Measurements from ENCODE around the gene IRF8.
"Not testable (repeated sequence)": the region's sequence is repeated elsewhere in the genome, so short reads cannot be mapped to it uniquely, and the experiment has no call there.

The IRF8 gene

DNA sequence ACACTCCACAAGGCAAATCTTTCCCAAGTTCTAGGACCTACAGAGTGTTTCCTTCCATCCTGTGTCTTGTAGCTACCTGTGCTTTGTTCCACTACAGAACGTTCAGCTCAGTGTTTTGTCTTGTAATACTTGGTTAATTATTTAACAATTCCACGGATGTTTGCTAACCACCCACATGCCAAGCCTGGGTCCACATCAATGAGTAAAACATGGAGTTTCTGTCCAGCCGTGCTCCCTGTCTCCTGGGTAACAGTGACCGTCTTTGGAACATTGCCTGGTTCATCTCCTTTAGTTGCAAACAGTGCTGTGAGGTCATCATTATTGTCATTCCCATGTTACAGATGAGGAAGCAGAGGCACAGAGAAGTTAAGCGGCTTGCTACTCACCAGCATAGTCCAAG lies 41.3 kb downstream of the IRF8 start:
- no peak for DNase-seq

DNA sequence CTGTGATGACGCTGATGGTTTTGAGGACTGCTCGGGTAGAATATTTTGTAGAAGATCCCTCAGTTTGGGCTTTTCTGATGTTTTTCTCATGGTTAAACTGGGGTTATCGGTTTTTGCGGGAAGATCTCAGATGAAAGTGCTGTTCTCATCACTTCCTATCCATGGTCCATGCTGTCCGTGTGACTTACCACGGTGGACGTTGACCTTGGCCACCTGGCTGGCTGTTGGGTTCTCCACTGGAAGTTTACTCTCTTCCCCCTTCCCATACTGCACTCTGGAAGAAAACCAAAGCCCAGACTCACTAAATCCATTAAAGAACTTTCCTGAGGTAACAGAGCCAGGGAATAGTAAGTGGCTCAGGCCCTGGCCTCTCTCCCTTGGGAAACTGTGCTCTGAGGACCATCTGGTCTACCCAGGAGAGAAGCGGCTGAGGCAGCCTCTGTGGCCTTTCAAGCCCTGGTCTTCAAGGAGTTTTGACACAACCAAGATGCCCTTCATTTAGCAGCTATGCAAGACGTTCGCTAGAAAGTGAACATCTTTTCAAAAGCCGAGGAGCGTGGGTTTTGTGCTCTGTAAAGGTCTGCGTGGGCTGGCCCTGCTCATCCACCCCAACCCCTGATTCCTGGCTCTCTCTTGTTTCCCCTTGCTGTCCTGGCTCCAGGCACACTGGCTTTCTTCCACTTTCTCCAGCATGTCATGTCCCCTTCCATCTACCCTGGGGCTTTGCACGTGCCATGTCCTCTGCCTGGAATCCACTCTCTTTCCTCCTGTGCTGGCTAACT lies 43.1 kb downstream of the IRF8 start:
- no peak for DNase-seq

DNA sequence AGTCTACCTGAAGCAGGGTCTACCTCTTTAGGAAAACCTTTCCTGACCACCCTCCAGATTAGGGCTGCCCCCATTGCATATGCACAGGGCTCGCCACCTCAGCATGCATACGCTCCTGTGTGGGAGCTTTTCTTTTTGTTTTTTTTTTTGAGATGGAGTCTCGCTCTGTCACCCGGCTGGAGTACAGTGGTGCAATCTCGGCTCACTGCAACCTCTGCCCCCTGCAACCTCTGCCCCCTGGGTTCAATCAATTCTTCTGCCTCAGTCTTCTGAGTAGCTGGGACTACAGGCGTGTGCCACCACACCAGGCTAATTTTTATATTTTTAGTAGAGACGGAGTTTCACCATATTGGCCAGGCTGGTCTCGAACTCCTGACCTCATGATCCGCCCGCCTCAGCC lies 43.7 kb downstream of the IRF8 start:
- not testable (repeated sequence) for DNase-seq

DNA sequence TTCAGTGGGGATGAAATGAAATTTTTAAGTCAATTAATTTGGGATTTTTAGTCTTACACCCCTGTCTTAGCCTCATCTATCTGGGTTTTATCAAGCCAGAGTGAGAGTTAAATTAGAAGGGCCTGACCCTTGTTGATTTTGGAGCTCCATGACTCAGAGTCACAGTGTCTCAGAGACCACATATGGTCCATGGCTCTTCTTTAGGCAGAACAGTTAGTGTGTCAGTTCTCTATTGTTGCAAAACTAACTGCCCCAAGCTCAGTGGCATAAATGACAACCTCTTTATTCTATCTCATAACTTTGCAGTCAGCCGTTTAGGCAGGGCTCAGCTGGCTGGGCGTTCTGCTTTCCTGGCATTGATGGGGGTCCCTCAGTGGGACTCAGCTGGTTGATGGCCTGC lies 44.7 kb downstream of the IRF8 start:
- no peak for DNase-seq

DNA sequence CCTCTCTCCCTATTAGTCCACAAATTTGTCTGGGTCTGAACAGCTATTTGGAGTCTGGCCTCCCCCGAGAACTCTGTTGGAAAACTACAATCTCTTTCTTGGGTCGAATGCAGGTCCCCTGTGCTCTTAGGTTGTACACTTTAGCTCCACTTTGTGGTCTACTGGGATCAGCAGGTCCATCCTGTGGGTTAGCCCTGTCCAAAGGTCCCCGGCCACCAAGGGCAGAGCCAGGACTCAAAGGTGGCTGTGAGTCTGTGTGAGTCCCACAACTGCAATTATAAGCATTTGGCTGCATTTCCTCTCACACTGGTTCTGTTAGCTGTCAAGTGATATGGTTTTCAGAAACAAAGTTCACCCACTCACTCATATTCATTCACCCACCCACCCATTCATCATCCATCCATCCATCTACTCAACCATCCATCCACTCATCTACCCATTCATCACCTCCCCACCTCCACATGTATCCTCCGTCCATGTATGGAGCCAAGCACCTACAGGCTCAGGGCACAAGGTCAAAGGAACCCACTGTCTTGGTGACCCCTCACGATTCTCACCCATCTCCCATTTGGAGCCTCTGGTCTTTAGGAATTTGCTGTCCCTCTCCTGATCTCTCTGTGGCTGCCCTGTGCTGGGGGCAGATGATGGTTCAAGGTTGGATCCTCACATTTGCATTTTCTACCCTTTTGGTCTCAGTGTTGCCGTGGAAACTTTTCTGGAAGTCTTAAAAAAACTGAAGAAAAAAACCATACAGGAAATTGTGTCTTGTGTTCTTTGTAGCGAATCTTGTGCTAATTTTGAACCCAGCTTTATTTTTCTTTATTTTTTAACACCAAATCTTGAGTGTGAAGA lies 45.8 kb downstream of the IRF8 start:
- DNase-seq: no peak

DNA sequence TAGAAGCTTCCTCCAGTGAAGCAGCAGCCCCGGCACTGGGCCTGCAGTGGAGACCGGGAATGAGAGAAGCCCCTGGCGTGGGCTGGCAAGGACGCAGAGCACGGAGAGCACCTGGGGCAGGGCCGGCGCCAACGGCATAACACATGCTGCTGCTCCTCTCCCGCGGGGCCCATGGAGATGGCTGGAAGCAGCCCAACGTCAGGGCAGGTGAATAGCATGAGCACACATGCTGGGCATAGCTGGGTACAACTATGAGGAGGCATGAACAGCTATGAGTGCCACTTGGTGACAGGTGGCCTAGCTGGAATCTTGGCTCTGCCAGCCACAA lies 46.4 kb downstream of the IRF8 start:
- DNase-seq: no peak

DNA sequence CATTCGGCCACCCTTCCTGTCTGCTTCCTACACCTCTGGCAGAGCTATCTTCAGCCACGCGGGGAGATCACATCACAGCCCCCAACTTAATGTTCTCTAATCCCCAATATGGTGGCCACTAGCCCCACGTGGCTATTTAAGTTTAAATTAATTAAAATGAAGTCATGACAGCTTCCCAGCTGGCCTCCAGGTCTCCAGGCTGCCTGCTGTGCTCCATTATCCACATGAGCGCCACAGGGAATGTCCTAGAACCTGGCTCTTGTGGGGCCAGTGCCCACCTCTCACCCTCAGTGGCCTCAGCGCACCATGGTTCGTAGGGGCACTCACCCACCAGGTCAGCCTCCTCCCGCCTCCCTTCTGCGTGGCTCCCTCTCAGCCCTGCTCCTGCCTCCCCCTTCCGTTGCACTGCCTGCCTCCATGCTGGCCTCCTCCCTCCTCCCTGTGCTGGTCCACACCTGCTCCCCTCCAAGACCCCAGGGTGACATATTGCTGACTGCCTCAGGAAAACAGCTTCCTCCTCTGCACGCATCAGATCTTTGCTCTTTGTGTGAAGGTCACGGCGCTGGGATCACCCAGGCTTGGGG lies 47.7 kb downstream of the IRF8 start:
- no peak for DNase-seq

DNA sequence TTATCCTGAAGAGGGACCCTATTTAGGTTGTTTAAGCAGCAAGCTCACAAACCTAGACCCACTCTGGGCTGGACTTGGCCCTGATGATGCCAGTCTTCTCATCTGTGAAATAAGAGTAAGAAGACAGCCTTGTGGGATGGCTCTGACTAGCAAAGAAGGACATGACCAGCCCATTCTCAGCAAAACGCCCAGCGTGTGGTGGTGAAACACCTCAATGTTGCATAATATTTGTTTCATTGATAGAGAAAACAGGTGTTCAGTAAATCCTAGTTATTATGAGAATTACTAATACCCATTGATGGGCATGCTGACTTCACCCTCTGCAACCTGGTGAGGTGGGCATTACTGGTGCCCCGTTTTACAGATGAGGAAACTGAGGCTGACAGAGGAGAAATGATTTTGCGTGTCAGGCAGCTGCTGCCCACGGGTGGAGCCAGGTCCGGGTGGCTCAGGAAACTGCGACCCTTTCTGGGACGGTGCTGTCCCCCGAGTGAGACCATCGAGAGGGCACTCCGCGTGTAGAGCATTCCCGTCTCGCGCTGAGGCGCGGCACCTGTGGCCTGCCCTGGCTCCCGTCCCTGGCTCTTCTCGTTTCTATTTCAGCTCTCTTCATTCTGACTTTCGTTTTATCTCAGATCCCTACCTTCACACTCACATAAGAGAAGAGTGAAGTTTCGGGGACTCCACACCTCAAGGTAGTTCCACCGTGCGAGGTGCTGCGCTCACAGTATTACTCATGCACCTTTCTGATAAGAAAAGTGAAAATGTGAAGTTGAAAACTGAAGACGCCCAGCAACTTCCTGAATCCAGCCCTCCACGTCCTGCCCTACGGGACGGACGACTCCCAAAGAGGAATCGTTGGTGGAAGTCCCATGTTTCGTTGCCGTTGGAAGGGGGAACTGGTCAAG lies 48.5 kb downstream of the IRF8 start:
- DNase-seq: peak; percentile 35 to 51

DNA sequence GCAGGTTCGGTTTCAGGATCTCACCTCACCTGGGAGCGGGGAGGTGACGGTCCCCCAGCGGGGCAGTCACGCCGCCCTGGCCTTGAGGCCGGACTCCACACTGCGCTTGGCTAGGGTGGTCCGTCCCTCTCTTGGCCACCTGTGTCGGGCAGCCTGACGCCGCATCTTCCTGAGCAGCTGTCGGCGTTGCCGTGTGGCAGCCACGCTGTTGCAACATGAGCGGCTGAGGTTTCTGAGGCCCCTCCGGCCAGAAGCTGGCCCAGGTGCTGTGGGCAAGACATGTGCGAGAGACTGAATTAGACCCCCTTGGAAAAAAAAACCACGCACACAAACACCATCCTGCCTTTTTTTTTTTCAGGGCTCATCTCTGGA lies 49.2 kb downstream of the IRF8 start:
- no peak for DNase-seq

DNA sequence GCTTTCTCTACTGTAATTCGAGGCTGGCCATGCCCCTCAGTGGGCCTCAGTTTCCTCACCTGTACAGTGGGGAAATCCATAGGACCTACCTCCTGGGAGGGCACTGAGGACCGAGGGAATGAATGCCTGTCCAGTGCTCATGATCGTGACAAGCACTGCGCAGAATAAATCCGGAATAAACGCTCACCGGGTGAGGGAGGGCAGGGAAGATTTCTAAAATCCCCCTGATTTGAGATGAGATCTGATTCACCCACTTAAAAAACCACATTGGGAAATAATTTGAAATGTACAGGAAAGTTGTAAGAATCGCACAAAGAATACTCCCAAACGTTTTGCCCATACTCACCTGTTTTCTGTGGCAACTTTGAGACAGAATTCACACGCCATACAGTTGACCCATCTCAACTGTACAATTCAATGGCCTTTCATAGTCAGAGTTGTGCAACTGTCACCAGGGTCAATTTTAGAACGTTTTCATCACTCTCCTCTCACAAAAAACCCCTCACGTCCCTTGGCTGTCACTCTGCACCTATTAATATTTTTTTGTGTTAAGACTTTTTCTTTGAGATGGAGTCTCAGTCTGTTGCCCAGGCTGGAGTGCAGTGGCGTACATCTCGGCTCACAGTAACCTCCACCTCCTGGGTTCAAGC lies 49.8 kb downstream of the IRF8 start:
- no peak for DNase-seq

DNA sequence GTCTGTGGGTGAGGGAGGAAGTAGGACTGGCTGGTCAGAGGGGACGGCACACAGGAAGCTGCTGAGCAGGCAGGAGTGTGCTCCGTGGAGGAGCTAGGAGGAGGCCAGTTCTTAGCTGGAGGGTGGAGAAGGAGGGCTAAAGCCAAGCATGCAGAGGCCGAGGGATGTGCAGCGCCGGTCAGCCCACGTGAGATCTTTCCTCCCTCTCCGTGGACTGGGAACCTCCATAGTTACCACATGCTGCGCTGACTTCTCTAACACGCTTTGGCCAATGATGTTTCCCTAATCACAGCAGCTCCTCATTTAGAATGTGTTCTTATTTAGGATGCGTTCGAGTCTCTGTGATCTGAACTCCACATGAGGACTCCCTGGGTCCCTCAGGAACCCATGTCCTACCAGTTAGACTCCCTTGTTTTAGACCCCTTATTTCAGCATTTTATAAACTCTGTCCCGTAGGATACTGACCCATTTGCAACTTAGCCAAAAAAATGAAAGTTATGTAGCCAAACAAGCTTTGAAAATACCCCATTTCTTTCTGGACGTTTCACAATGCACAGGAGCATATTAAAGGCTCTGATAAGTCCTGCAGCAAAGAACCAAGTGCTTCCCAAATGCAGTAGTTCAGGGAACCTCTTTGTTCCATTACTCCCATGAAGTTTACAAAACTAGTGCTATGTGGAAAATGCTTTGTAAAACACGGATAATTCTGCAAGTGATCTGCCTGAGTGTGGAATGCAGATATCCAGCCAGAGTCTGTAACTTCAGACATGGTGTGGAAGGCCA lies 51.4 kb downstream of the IRF8 start:
- no peak for DNase-seq

DNA sequence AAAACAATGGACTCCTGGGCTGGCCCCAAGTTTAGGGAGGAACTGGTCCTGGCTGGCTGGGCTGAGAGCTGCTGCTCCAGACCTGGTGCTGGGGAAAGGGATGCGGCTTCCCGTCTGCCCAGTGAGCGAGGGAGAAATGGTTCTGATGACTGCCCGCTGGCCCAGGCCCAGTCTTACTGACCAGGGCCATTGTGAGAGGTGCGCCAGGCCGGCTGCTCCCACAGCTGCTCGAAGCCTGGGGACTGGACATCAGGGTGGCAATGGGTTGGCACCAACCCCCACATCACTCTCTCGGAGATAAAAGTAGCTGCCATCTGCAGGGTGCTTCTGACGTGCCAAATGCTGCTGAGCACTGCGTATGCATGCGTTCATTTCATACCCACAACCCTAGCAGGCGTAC lies 53.2 kb downstream of the IRF8 start:
- no peak for DNase-seq

DNA sequence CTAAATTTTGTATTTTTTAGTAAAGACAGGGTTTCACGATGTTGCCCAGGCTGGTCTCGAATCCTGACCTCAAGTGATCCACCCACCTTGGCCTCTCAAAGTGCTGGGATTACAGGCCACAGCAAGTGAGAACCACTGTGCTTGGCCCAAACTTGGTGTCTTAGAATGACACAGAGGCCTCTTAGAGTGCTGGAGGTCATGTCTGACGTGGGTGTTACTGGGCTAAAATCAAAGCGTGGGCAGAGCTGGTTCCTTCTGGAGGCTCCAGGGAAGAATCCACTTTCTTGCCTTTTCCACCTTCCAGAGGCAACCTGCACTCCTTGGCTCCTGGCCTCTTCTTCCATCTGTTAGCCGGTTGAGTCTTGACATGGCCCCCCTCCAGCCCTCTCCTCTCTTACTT lies 53.8 kb downstream of the IRF8 start:
- no peak for DNase-seq

DNA sequence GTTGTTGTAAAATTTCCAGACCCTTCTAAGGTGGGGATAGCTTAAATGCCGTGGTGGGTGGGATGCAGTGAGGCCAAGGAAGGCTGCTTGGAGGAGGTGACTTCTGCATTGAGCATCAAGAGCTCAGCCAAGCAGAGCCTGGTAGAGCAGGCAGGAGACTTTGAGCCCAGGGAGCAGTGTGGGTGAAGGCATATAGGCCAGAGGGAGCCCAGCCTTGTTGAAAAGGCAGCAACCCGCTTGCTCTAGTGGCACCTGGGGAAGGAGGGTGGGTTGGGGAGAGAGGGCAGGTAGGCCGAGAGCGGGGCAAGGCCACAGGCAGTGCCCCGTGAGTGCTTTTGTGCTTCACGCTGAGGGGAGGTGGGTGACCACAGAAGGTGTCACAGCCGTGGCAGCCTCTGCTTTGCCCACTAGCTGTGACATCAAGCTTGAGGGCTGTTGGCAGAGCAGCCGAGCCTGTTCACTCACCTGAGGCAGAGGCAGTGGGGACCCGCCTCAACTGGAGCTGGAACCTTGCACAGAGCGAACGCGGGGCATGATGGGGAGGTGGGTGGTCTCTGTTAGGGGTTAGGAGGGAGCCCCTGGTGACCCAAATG lies 56.1 kb downstream of the IRF8 start:
- DNase-seq: no peak

DNA sequence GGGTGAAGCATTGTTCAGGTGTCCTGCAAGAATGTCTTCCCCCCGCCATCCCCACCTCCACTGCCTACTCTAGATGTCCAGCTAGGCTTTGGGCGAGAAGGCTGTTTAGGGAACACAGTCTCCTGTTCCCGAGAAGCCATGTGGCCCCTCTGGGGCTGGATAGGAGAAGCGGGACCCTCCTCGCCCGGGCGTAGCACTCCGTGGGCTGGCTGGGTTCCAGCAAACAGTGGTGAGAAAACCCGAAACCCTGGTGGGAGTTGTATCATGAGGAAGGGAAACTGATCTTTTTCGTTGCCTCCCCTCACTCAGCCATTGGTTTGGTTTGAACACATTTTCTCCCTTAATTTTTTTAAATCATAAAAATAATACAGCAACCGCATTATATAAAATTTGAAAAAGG lies 56.6 kb downstream of the IRF8 start:
- DNase-seq: no peak

DNA sequence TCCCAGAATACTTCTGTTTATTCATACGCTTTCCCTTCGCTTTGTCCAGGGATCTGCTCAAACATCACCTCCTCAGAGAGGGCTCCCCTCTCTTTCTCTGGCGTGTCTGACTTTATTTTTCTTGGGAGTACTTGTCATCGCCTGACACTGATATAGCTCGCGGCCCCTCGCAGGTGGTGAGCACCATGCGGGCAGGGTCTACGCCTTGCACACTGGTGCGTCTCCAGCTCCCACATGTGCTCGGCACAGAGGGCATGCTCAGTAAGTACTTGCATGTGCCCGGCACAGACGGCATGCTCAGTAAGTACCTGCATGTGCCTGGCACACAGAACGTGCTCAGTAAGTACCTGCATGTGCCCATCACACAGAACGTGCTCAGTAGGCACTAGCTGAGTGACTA lies 57.5 kb downstream of the IRF8 start:
- DNase-seq: no peak

DNA sequence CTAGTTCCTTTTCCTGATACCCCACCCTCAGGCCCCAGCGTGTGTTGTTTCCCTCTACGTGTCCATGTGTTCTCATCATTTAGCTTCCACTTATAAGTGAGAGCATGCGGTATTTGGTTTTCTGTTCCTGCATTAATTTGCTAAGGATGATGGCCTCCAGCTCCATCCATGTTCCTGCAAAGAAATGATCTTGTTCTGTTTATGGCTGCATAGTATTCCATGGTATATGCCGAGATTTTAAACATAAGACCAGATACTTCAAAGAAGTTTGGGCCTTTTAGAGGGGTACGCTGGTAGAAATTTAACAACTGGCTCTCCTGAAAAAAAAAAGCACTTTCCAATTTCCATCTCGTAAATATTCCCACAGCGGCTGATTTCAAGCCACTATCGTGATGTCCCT lies 59.8 kb downstream of the IRF8 start:
- no peak for DNase-seq

DNA sequence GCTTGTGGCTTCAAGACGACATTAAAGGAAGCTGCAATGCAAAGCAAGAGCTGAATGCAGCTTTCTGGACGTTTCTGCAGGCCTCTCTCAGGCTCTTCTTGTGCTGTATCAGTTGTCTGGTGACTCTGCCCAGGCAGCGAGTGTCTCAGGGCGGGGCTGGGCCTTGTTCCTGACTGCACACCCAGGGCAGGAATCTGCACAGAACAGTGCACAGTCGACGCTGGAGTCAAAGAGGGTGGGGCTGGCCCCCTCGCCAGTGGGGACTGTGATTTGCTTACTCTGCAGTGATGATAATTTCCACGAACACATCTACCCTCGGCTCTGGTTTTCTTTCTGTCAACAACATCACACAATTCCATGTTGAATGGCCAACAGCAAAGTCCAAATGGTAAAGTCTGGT lies 60.7 kb downstream of the IRF8 start:
- DNase-seq: no peak

DNA sequence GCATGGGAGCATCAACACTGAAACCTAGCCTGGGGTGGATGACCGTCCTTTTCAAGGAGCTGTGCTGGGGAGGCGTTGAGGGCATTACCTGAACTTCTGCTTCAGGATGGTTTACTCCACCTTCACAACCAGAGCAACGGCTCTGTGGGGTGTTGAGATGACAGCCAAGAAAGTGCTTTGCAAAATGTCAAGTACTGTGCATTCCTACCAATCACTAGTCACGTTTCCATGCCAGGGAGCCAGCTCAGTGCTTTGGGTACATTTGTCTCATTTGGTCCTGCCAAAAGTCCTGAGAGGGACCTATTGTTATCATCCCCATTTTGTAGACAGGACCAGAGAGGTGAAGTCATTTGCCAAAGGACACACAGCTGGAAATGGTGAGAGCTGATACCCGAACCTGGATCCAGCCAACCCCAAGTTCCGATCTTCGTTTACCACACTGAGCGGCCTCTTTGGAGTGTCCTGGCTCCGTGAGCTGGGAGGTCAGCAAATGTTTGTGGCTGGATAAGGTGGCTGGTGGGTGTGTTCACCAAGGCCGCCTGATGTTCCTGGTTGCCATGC lies 61.6 kb downstream of the IRF8 start:
- no peak for DNase-seq

DNA sequence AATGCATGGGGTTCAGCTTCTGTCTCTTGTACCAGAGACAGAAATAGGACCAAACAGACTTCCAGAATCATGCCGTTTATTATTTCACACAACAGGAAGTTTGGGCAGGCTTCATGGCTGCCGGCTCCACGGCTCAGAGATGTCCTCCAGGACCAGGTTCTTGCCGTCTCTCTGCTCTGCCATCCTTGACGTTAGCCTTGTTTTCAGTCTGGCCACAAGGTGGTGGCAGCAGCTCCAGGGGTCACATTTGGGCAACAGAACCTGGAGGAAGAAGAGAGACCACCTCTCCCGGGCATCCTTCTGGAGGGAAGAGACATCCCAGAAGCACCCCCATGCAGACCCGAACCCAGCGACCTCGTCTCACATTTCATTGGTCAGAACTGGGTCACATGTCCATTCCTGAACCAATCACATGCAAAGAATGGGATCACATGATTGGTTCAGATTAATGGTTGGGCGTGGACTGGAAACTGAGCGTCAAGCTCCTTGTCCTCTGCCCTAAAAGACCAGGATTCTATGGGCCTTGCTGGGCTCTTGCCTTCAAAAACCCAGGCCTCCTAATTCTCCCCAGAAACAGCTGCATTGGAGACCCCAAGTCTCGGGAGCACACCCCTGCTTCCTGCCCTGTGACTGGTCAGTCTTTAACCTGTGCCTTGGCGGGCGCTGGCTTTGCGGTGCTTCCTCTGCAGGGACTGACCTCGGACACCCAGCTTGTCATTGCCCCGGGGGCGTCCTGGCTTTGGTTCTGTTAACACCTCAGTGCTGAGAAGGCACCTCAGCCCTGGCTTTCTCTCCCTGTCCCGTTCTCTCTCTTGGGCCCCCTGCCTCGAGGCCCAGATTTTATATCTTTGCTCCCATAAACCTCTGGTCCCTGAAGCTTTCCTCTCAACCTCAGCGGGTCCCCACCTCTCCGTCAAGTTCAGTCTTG lies 63.3 kb downstream of the IRF8 start:
- no peak for DNase-seq

Data from activated CD4-positive, alpha-beta T cell treated with anti-CD3 and anti-CD28 coated beads, Interleukin-2, amount 50 U/mL, for 4 hours (primary cell).